ENCODE measurements around the gene BAMBI.
A peak's percentile ranks its signal among the peaks of the same experiment; 100 is the strongest.

BAMBI gene

GRCh38 chr10:28676326-28676967, 874 bp upstream of the BAMBI start:
- H3K4me3 ChIP-seq (ENCODE audit: low read depth, low read length) = peak overlapping the region; percentile 51
- H3K36me3 ChIP-seq (ENCODE audit: control insufficient read depth in 2 of 2, insufficient read depth in 1 of 2, low read length in 2 of 2) = peaks cover 0 to 12% of the 10 kb centered on the region in 2 experiments; a peak in 1 of 3 replicates
- H3K9me3 ChIP-seq (ENCODE audit: control insufficient read depth, insufficient read depth, low read depth, low read length) = no peaks in the 10 kb centered on the region
- ChIA-PET CTCF (interaction anchor here (0.6 to 0.9 kb wide), 6 partner anchors 9 to 1917 kb away, joined by 3 to 7 read pairs (median 4); no protein-coding TSS in a partner anchor), POLR2A (interaction anchor here (2.0 kb wide), 1 partner anchor 12 kb away, joined by 7 read pairs; no protein-coding TSS in a partner anchor)
- 0 out of 2 replicates have a peak, but pooled peaks have one; percentile 3 for TF ChIP-seq ZNF623 (tag by site-specific recombination; IDR thresholded peaks at IDR 0.05)
- no peak; the same call in 1 of the 2 replicates for TF ChIP-seq ZNF488 (tag by site-specific recombination; IDR thresholded peaks at IDR 0.05)
- TF ChIP-seq ZNF398 (tag by site-specific recombination; IDR thresholded peaks at IDR 0.05) = no peak
- TF ChIP-seq OVOL3 (tag by site-specific recombination; IDR thresholded peaks at IDR 0.05) = 0 out of 2 replicates have a peak, but pooled peaks have one; percentile 10
- no peak for TF ChIP-seq ZNF112 (tag by site-specific recombination; IDR thresholded peaks at IDR 0.05)
- TF ChIP-seq ZBTB26 (tag by site-specific recombination; optimal IDR thresholded peaks at IDR 0.05) = no peak
- peak; percentile 59; the same call in 1 of the 2 replicates for TF ChIP-seq HIC1 (tag by site-specific recombination; IDR thresholded peaks at IDR 0.05)
- TF ChIP-seq ZBTB8A (tag by site-specific recombination; IDR thresholded peaks at IDR 0.05) = 0 out of 2 replicates have a peak, but pooled peaks have one; percentile 3
- no peak for TF ChIP-seq ZNF37A (tag by site-specific recombination; IDR thresholded peaks at IDR 0.05)
- no peak for TF ChIP-seq ZNF660 (tag by site-specific recombination; IDR thresholded peaks at IDR 0.05)
- 0 out of 2 replicates have a peak, but pooled peaks have one; percentile 10 for TF ChIP-seq ZNF692 (tag by site-specific recombination; IDR thresholded peaks at IDR 0.05)
- TF ChIP-seq ZNF664 (tag by site-specific recombination; IDR thresholded peaks at IDR 0.05) = no peak
- no peak for TF ChIP-seq ZNF366 (tag by site-specific recombination; conservative IDR thresholded peaks at IDR 0.05)
- no peak for TF ChIP-seq ZNF830 (tag by site-specific recombination; IDR thresholded peaks at IDR 0.05; ENCODE audit: low read depth)
- no peak for TF ChIP-seq ZNF280D (tag by site-specific recombination; IDR thresholded peaks at IDR 0.05)
- peak; percentile 49; the same call in 1 of the 2 replicates for TF ChIP-seq ZEB2 (tag by site-specific recombination; IDR thresholded peaks at IDR 0.05)
- TF ChIP-seq REST (tag by site-specific recombination; IDR thresholded peaks at IDR 0.05) = 0 out of 2 replicates have a peak, but pooled peaks have one; percentile 8
- TF ChIP-seq ZNF239 (tag by site-specific recombination; IDR thresholded peaks at IDR 0.05) = no peak
- TF ChIP-seq ZBTB48 (tag by site-specific recombination; IDR thresholded peaks at IDR 0.05) = peak; percentile 22; the same call in 1 of the 2 replicates
- 0 out of 2 replicates have a peak, but pooled peaks have one; percentile 26 for TF ChIP-seq ZNF394 (tag by site-specific recombination; IDR thresholded peaks at IDR 0.05; ENCODE audit: borderline replicate concordance)
- no peak for TF ChIP-seq ZBTB21 (tag by site-specific recombination; IDR thresholded peaks at IDR 0.05)
- no peak for TF ChIP-seq RBAK (tag by site-specific recombination; IDR thresholded peaks at IDR 0.05)
- H3K4me1 ChIP-seq (ENCODE audit: control insufficient read depth, insufficient read depth, low read length) = peaks cover 3% of the 10 kb centered on the region; the same call in 1 of the 2 replicates
- peak overlapping the region; percentile 77; the same call in 1 of the 2 replicates for H3K27ac ChIP-seq (ENCODE audit: extremely low read depth, low read depth, low read length)
